A549 treated with DMSO at 1 μM for 4 hours (cell line): ENCODE data around the gene MANEA. TPM values are rescaled to one million over a fixed set of nuclear protein-coding genes. Genes with fewer than 3 reads are reported as not detected.

ENCODE experiments used
- total RNA-seq: library from RNA; stranded (reverse); fragments of 200-300 nt; extraction: Qiagen RNA extraction; gene quantifications from 5 replicates; pipeline ENCODE4 v1.2.3, GENCODE V29; 2022; ENCODE audit warnings: low read depth

MANEA gene
- 3.2 to 6.8 TPM (median 4.4 TPM) in 5 replicates for total RNA-seq

GRCh38 chr6:95577304-95578105, at the start of gene MANEA:
Gene MANEA (plus strand): TSS chr6:95577535. CDS start chr6:95586440, 8,905 bp downstream.

